ENCODE data around the gene ZNF70.

DNA sequence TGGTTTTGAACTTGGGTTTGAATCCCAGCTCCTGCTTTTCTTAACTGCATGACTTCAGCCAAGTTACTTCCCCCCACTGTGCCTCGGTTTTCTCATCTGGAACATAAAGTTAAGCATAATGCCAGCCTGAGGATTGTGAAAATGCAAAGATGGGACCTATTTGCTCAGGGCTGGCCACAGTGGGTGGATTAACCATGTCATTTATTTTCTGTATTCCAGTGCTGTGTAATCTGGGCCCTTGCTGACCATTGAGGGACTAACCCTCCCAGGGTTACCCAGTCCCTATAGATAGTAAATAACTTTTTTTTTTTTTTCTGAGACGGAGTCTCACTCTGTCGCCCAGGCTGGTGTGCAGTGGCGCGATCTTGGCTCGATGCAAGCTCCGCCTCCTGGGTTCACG is 4.8 kb upstream of the ZNF70 start:
- TF ChIP-seq, protein P1, sequence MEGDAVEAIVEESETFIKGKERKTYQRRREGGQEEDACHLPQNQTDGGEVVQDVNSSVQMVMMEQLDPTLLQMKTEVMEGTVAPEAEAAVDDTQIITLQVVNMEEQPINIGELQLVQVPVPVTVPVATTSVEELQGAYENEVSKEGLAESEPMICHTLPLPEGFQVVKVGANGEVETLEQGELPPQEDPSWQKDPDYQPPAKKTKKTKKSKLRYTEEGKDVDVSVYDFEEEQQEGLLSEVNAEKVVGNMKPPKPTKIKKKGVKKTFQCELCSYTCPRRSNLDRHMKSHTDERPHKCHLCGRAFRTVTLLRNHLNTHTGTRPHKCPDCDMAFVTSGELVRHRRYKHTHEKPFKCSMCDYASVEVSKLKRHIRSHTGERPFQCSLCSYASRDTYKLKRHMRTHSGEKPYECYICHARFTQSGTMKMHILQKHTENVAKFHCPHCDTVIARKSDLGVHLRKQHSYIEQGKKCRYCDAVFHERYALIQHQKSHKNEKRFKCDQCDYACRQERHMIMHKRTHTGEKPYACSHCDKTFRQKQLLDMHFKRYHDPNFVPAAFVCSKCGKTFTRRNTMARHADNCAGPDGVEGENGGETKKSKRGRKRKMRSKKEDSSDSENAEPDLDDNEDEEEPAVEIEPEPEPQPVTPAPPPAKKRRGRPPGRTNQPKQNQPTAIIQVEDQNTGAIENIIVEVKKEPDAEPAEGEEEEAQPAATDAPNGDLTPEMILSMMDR (IDR thresholded peaks at IDR 0.05), result no peak
- no peak for TF ChIP-seq ZFX (IDR thresholded peaks at IDR 0.05; ENCODE audit: borderline replicate concordance)

All from 22Rv1 (cell line).